ENCODE measurements around the gene GUCD1. TPM values are rescaled to one million over a fixed set of nuclear protein-coding genes. Genes with fewer than 3 reads are reported as not detected.

The GUCD1 gene
- polyA plus RNA-seq, 1 donor (not counting 4 experiments of a cell fraction or from before 2014, with no cell fraction given), result 43.0 TPM

- H3K9ac ChIP-seq (ENCODE audit: control insufficient read depth, extremely low read depth, insufficient read depth, low read length), result no peak overlapping the region
- no peaks in the 10 kb centered on the region for H3K79me2 ChIP-seq (ENCODE audit: control insufficient read depth, insufficient read depth, low read length)
- H3K36me3 ChIP-seq (ENCODE audit: control insufficient read depth in 2 of 2, extremely low read depth in 1 of 2, insufficient read depth in 2 of 2, low read length in 2 of 2), result no peaks in the 10 kb centered on the region
- H3K9me3 ChIP-seq (ENCODE audit: control insufficient read depth, low read depth, low read length), result no peaks in the 10 kb centered on the region
- no peaks in the 10 kb centered on the region for H3K9me1 ChIP-seq (ENCODE audit: control insufficient read depth, extremely low read depth, insufficient read depth, low read length)
- peaks cover 10% of the 10 kb centered on the region for H3K4me1 ChIP-seq (ENCODE audit: control insufficient read depth, extremely low read depth, insufficient read depth, low read length)
- dilution Hi-C loops (cut with MboI; ENCODE audit: extremely low pct_ligation_motif_present, low sequenced_read_pairs), result no loop called here
- FAIRE-seq (no peak), DNase-seq (ENCODE audit: low read depth, low spot score) (no peak)
- H3K4me3 ChIP-seq (ENCODE audit: control insufficient read depth in 2 of 3, extremely low read depth in 1 of 3, insufficient read depth in 2 of 3, low read depth in 1 of 3, low read length in 3 of 3), result no peak overlapping the region
- no peak overlapping the region for H3K27ac ChIP-seq (ENCODE audit: control insufficient read depth, insufficient read depth, low read length)
- peaks cover 17% of the 10 kb centered on the region for H3K27me3 ChIP-seq (ENCODE audit: control insufficient read depth, extremely low read depth, insufficient read depth, low read length)
- H2AFZ ChIP-seq (ENCODE audit: control insufficient read depth, low read length), result no peak overlapping the region
- H3K4me2 ChIP-seq (ENCODE audit: control insufficient read depth, extremely low read depth, insufficient read depth, low read depth, low read length), result no peak overlapping the region
- H4K20me1 ChIP-seq (ENCODE audit: control insufficient read depth, extremely low read depth, insufficient read depth, low read length), result no peaks in the 10 kb centered on the region
- TF ChIP-seq CTCF (optimal IDR thresholded peaks at IDR 0.05 in 1 of 3, IDR thresholded peaks at IDR 0.05 in 1 of 3, conservative IDR thresholded peaks at IDR 0.05 in 1 of 3; ENCODE audit: extremely low read depth in 1 of 3, insufficient read depth in 2 of 3, low read length in 3 of 3) (no peak), EZH2 (IDR thresholded peaks at IDR 0.05; ENCODE audit: low read length) (no peak)
Observed at GRCh38 chr22:24518228-24518627, 36.7 kb downstream of the GUCD1 start.

GRCh38 chr22:24517446-24517845, 37.5 kb downstream of the GUCD1 start:
- H3K27ac ChIP-seq (ENCODE audit: control insufficient read depth, insufficient read depth, low read length), result no peak overlapping the region
- FAIRE-seq (no peak), DNase-seq (ENCODE audit: low read depth, low spot score) (no peak)
- no peak overlapping the region for H3K9ac ChIP-seq (ENCODE audit: control insufficient read depth, extremely low read depth, insufficient read depth, low read length)
- no peak overlapping the region for H2AFZ ChIP-seq (ENCODE audit: control insufficient read depth, low read length)
- no peak for TF ChIP-seq EZH2 (IDR thresholded peaks at IDR 0.05; ENCODE audit: low read length)
- no peak for TF ChIP-seq CTCF (optimal IDR thresholded peaks at IDR 0.05 in 1 of 3, IDR thresholded peaks at IDR 0.05 in 1 of 3, conservative IDR thresholded peaks at IDR 0.05 in 1 of 3; ENCODE audit: extremely low read depth in 1 of 3, insufficient read depth in 2 of 3, low read length in 3 of 3)
- no peak overlapping the region for H3K4me3 ChIP-seq (ENCODE audit: control insufficient read depth in 2 of 3, extremely low read depth in 1 of 3, insufficient read depth in 2 of 3, low read depth in 1 of 3, low read length in 3 of 3)
- peaks cover 19% of the 10 kb centered on the region for H3K27me3 ChIP-seq (ENCODE audit: control insufficient read depth, extremely low read depth, insufficient read depth, low read length)
- dilution Hi-C loops (cut with MboI; ENCODE audit: extremely low pct_ligation_motif_present, low sequenced_read_pairs), result no loop called here
- no peaks in the 10 kb centered on the region for H3K79me2 ChIP-seq (ENCODE audit: control insufficient read depth, insufficient read depth, low read length)
- no peak overlapping the region for H3K4me2 ChIP-seq (ENCODE audit: control insufficient read depth, extremely low read depth, insufficient read depth, low read depth, low read length)
- H3K4me1 ChIP-seq (ENCODE audit: control insufficient read depth, extremely low read depth, insufficient read depth, low read length), result peaks cover 10% of the 10 kb centered on the region
- no peaks in the 10 kb centered on the region for H4K20me1 ChIP-seq (ENCODE audit: control insufficient read depth, extremely low read depth, insufficient read depth, low read length)
- no peaks in the 10 kb centered on the region for H3K36me3 ChIP-seq (ENCODE audit: control insufficient read depth in 2 of 2, extremely low read depth in 1 of 2, insufficient read depth in 2 of 2, low read length in 2 of 2)
- no peaks in the 10 kb centered on the region for H3K9me1 ChIP-seq (ENCODE audit: control insufficient read depth, extremely low read depth, insufficient read depth, low read length)
- no peaks in the 10 kb centered on the region for H3K9me3 ChIP-seq (ENCODE audit: control insufficient read depth, low read depth, low read length)
